Effector CD4-positive, alpha-beta T cell (primary cell): ENCODE results near the gene ARHGAP40.
A peak's percentile ranks its signal among the peaks of the same experiment; 100 is the strongest.

ENCODE experiments used
- DNase-seq: peaks from one replicate; pipeline ENCODE4 v3.0.0-alpha.2; 2020

The ARHGAP40 gene

GRCh38 chr20:38620441-38620840 lies 18.8 kb downstream of the ARHGAP40 start:
- no peak for DNase-seq

- DNase-seq = no peak
Observed at GRCh38 chr20:38623061-38623460, 21.5 kb downstream of the ARHGAP40 start.

- no peak for DNase-seq
Observed at GRCh38 chr20:38624084-38624483, 22.5 kb downstream of the ARHGAP40 start.

GRCh38 chr20:38625896-38626295 lies 24.3 kb downstream of the ARHGAP40 start:
- no peak for DNase-seq

- DNase-seq = no peak
Observed at GRCh38 chr20:38626921-38627659, 25.5 kb downstream of the ARHGAP40 start.

GRCh38 chr20:38628580-38629470 lies 27.2 kb downstream of the ARHGAP40 start:
- no peak for DNase-seq

GRCh38 chr20:38629979-38630378 lies 28.4 kb downstream of the ARHGAP40 start:
- no peak for DNase-seq

- no peak for DNase-seq
Observed at GRCh38 chr20:38630727-38631126, 29.1 kb downstream of the ARHGAP40 start.

GRCh38 chr20:38631155-38632022 lies 29.8 kb downstream of the ARHGAP40 start:
- no peak for DNase-seq

GRCh38 chr20:38633577-38634093 lies 32.0 kb downstream of the ARHGAP40 start:
- peak; percentile 43 for DNase-seq

GRCh38 chr20:38635721-38636288 lies 34.2 kb downstream of the ARHGAP40 start:
- DNase-seq = no peak

- DNase-seq = no peak
Observed at GRCh38 chr20:38640521-38640920, 38.9 kb downstream of the ARHGAP40 start.

- DNase-seq = no peak
Observed at GRCh38 chr20:38642498-38642897, 40.9 kb downstream of the ARHGAP40 start.

GRCh38 chr20:38644588-38645260 lies 43.1 kb downstream of the ARHGAP40 start:
- no peak for DNase-seq

- DNase-seq = no peak
Observed at GRCh38 chr20:38645351-38645750, 43.7 kb downstream of the ARHGAP40 start.

GRCh38 chr20:38645980-38646858 lies 44.6 kb downstream of the ARHGAP40 start:
- peak; percentile 88 for DNase-seq

- no peak for DNase-seq
Observed at GRCh38 chr20:38649275-38649891, 47.8 kb downstream of the ARHGAP40 start.

- no peak for DNase-seq
Observed at GRCh38 chr20:38650010-38650409, 48.4 kb downstream of the ARHGAP40 start.

- DNase-seq = no peak
Observed at GRCh38 chr20:38651154-38651553, 49.5 kb downstream of the ARHGAP40 start.

- no peak for DNase-seq
Observed at GRCh38 chr20:38651562-38651961, 50.0 kb downstream of the ARHGAP40 start.
